NT2/D1 (cell line): ENCODE results near the gene TXNL4A.

ENCODE experiments used
- YY1 ChIP-seq: IDR thresholded peaks from 2 replicates; pipeline ENCODE4 v1.6.1; 2011; ENCODE audit not compliant: insufficient read length, insufficient read depth
- ZNF274 ChIP-seq: IDR thresholded peaks from 2 replicates; pipeline ENCODE4 v1.6.1; 2011; ENCODE audit warnings: mild to moderate bottlenecking, low read depth, low read length

GRCh38 chr18:79948719-79949411 lies 39.5 kb downstream of the TXNL4A start:
- TF ChIP-seq YY1 = no peak
- TF ChIP-seq ZNF274 = no peak
